ENCODE results near the gene GALNTL6.
A peak's percentile ranks its signal among the peaks of the same experiment; 100 is the strongest.

Gene GALNTL6

GRCh38 chr4:173005912-173006633 is 1192.9 kb downstream of the GALNTL6 start:
- TF ChIP-seq POLR2A (IDR thresholded peaks at IDR 0.05; ENCODE audit: low read depth, low read length) (no peak), SPI1 (IDR thresholded peaks at IDR 0.05; ENCODE audit: low read depth, low read length) (no peak), TAF1 (IDR thresholded peaks at IDR 0.05; ENCODE audit: low read depth, low read length) (no peak), POLR2AphosphoS5 (IDR thresholded peaks at IDR 0.05; ENCODE audit: low read depth, low read length) (no peak), PAX5 (IDR thresholded peaks at IDR 0.05; ENCODE audit: insufficient read depth, low read length, severe bottlenecking) (no peak), POU2F2 (IDR thresholded peaks at IDR 0.05; ENCODE audit: low read depth, low read length) (no peak)
- DNase-seq (ENCODE audit: insufficient read length, low spot score) (no peak), FAIRE-seq (no peak)

- TF ChIP-seq TAF1 (IDR thresholded peaks at IDR 0.05; ENCODE audit: low read depth, low read length) = no peak
- no peak for TF ChIP-seq POU2F2 (IDR thresholded peaks at IDR 0.05; ENCODE audit: low read depth, low read length)
- TF ChIP-seq POLR2AphosphoS5 (IDR thresholded peaks at IDR 0.05; ENCODE audit: low read depth, low read length) = no peak
- DNase-seq (ENCODE audit: insufficient read length, low spot score) (no peak), FAIRE-seq (no peak)
Measured at GRCh38 chr4:173008436-173008835, 1195.2 kb downstream of the GALNTL6 start.

- no peak for DNase-seq (ENCODE audit: insufficient read length, low spot score)
- TF ChIP-seq PAX5 (IDR thresholded peaks at IDR 0.05; ENCODE audit: insufficient read depth, low read length, severe bottlenecking) = no peak
- no peak for TF ChIP-seq TAF1 (IDR thresholded peaks at IDR 0.05; ENCODE audit: low read depth, low read length)
- no peak for TF ChIP-seq POLR2AphosphoS5 (IDR thresholded peaks at IDR 0.05; ENCODE audit: low read depth, low read length)
- no peak for TF ChIP-seq POU2F2 (IDR thresholded peaks at IDR 0.05; ENCODE audit: low read depth, low read length)
- TF ChIP-seq POLR2A (IDR thresholded peaks at IDR 0.05; ENCODE audit: low read depth, low read length) = no peak
- no peak for TF ChIP-seq SPI1 (IDR thresholded peaks at IDR 0.05; ENCODE audit: low read depth, low read length)
- FAIRE-seq = no peak
Measured at GRCh38 chr4:173009129-173009823, 1196.1 kb downstream of the GALNTL6 start.

GRCh38 chr4:173012608-173013007 is 1199.4 kb downstream of the GALNTL6 start:
- TF ChIP-seq TAF1 (IDR thresholded peaks at IDR 0.05; ENCODE audit: low read depth, low read length) (no peak), POU2F2 (IDR thresholded peaks at IDR 0.05; ENCODE audit: low read depth, low read length) (no peak), POLR2A (IDR thresholded peaks at IDR 0.05; ENCODE audit: low read depth, low read length) (no peak), PAX5 (IDR thresholded peaks at IDR 0.05; ENCODE audit: insufficient read depth, low read length, severe bottlenecking) (no peak), SPI1 (IDR thresholded peaks at IDR 0.05; ENCODE audit: low read depth, low read length) (no peak)
- FAIRE-seq = no peak
- no peak for DNase-seq (ENCODE audit: insufficient read length, low spot score)

- DNase-seq (ENCODE audit: insufficient read length, low spot score) = peak; percentile 19
- no peak for TF ChIP-seq PAX5 (IDR thresholded peaks at IDR 0.05; ENCODE audit: insufficient read depth, low read length, severe bottlenecking)
- no peak for TF ChIP-seq POLR2AphosphoS5 (IDR thresholded peaks at IDR 0.05; ENCODE audit: low read depth, low read length)
- no peak for TF ChIP-seq POU2F2 (IDR thresholded peaks at IDR 0.05; ENCODE audit: low read depth, low read length)
- no peak for TF ChIP-seq TAF1 (IDR thresholded peaks at IDR 0.05; ENCODE audit: low read depth, low read length)
- TF ChIP-seq POLR2A (IDR thresholded peaks at IDR 0.05; ENCODE audit: low read depth, low read length) = no peak
- no peak for TF ChIP-seq SPI1 (IDR thresholded peaks at IDR 0.05; ENCODE audit: low read depth, low read length)
- FAIRE-seq = peak; percentile 68
Measured at GRCh38 chr4:173013232-173013930, 1200.2 kb downstream of the GALNTL6 start.

- TF ChIP-seq TAF1 (IDR thresholded peaks at IDR 0.05; ENCODE audit: low read depth, low read length) = no peak
- TF ChIP-seq POU2F2 (IDR thresholded peaks at IDR 0.05; ENCODE audit: low read depth, low read length) = no peak
- TF ChIP-seq SPI1 (IDR thresholded peaks at IDR 0.05; ENCODE audit: low read depth, low read length) = no peak
- TF ChIP-seq PAX5 (IDR thresholded peaks at IDR 0.05; ENCODE audit: insufficient read depth, low read length, severe bottlenecking) = no peak
- TF ChIP-seq POLR2A (IDR thresholded peaks at IDR 0.05; ENCODE audit: low read depth, low read length) = no peak
- no peak for TF ChIP-seq POLR2AphosphoS5 (IDR thresholded peaks at IDR 0.05; ENCODE audit: low read depth, low read length)
- no peak for FAIRE-seq
- DNase-seq (ENCODE audit: insufficient read length, low spot score) = no peak
Measured at GRCh38 chr4:173014113-173014558, 1200.9 kb downstream of the GALNTL6 start.

GRCh38 chr4:173014836-173015235 is 1201.6 kb downstream of the GALNTL6 start:
- TF ChIP-seq PAX5 (IDR thresholded peaks at IDR 0.05; ENCODE audit: insufficient read depth, low read length, severe bottlenecking) (no peak), POU2F2 (IDR thresholded peaks at IDR 0.05; ENCODE audit: low read depth, low read length) (no peak), SPI1 (IDR thresholded peaks at IDR 0.05; ENCODE audit: low read depth, low read length) (no peak), POLR2AphosphoS5 (IDR thresholded peaks at IDR 0.05; ENCODE audit: low read depth, low read length) (no peak), TAF1 (IDR thresholded peaks at IDR 0.05; ENCODE audit: low read depth, low read length) (no peak), POLR2A (IDR thresholded peaks at IDR 0.05; ENCODE audit: low read depth, low read length) (no peak)
- DNase-seq (ENCODE audit: insufficient read length, low spot score) = no peak
- FAIRE-seq = no peak

- no peak for TF ChIP-seq SPI1 (IDR thresholded peaks at IDR 0.05; ENCODE audit: low read depth, low read length)
- no peak for TF ChIP-seq POU2F2 (IDR thresholded peaks at IDR 0.05; ENCODE audit: low read depth, low read length)
- TF ChIP-seq TAF1 (IDR thresholded peaks at IDR 0.05; ENCODE audit: low read depth, low read length) = no peak
- no peak for TF ChIP-seq PAX5 (IDR thresholded peaks at IDR 0.05; ENCODE audit: insufficient read depth, low read length, severe bottlenecking)
- no peak for TF ChIP-seq POLR2A (IDR thresholded peaks at IDR 0.05; ENCODE audit: low read depth, low read length)
- no peak for TF ChIP-seq POLR2AphosphoS5 (IDR thresholded peaks at IDR 0.05; ENCODE audit: low read depth, low read length)
- DNase-seq (ENCODE audit: insufficient read length, low spot score) (no peak), FAIRE-seq (no peak)
Measured at GRCh38 chr4:173017802-173018201, 1204.6 kb downstream of the GALNTL6 start.

GRCh38 chr4:173018446-173018845 is 1205.2 kb downstream of the GALNTL6 start:
- DNase-seq (ENCODE audit: insufficient read length, low spot score) = no peak
- FAIRE-seq = no peak
- TF ChIP-seq POLR2A (IDR thresholded peaks at IDR 0.05; ENCODE audit: low read depth, low read length) (no peak), SPI1 (IDR thresholded peaks at IDR 0.05; ENCODE audit: low read depth, low read length) (no peak), POLR2AphosphoS5 (IDR thresholded peaks at IDR 0.05; ENCODE audit: low read depth, low read length) (no peak), POU2F2 (IDR thresholded peaks at IDR 0.05; ENCODE audit: low read depth, low read length) (no peak)
